ENCODE results near the gene SRRT. TPM values are rescaled to one million over a fixed set of nuclear protein-coding genes. Genes with fewer than 3 reads are reported as not detected.

The SRRT gene
- total RNA-seq, 2 donors from 2014 or later: 105 to 182 TPM

DNA sequence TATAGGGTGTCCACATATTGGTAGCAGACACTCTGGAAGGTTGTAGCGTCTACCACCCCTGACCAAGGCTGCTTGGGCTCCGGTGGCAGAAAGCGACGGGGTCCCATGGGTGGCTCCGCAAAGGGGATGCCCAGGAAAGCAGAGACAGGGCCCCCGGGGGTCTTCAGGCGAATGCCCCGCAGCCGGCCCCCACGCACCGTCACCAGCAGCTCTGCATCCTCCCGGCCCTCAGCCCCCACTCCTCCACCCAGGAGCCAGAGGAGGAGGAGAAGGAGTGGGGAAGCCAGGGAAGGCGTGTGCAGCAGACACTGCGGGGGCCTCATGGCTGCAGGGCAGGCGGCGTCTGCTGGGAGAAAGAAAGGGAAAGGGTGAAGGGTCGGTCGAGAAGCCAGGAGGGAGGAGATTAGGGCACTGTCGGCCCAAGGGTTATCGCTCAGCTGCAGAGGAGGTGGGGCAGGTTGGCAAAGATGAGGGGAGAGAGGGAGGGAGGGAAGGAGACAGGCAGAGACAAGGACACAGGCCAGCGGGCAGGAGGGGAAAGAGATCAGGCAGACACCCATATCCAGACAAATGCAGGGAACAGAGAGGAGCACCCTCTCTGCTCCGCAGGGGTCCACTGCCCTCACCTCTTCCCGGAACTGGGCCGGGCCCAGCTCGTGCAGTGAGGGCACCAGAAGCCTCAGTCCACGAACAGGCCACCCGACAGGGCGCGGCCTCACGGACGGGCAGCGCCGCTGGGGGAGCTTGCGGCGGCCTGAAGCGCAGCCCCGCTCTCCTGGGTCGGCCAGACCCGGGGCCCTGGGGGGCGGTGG is 19.2 kb downstream of the SRRT start:
- H3K36me3 ChIP-seq: no peaks in the 10 kb centered on the region
- intact Hi-C loops (cut with DNase I): no loop called here
- no peak for TF ChIP-seq POLR2A (IDR thresholded peaks at IDR 0.05)
- no peak for TF ChIP-seq POLR2AphosphoS5 (IDR thresholded peaks at IDR 0.05)
- TF ChIP-seq, protein P1, sequence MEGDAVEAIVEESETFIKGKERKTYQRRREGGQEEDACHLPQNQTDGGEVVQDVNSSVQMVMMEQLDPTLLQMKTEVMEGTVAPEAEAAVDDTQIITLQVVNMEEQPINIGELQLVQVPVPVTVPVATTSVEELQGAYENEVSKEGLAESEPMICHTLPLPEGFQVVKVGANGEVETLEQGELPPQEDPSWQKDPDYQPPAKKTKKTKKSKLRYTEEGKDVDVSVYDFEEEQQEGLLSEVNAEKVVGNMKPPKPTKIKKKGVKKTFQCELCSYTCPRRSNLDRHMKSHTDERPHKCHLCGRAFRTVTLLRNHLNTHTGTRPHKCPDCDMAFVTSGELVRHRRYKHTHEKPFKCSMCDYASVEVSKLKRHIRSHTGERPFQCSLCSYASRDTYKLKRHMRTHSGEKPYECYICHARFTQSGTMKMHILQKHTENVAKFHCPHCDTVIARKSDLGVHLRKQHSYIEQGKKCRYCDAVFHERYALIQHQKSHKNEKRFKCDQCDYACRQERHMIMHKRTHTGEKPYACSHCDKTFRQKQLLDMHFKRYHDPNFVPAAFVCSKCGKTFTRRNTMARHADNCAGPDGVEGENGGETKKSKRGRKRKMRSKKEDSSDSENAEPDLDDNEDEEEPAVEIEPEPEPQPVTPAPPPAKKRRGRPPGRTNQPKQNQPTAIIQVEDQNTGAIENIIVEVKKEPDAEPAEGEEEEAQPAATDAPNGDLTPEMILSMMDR (IDR thresholded peaks at IDR 0.05): no peak
- peak overlapping the region in 1 of 2 donors; percentile 51 for H3K4me3 ChIP-seq
- H3K4me1 ChIP-seq (replicated peaks): peaks cover 18% of the 10 kb centered on the region
- H3K27me3 ChIP-seq (replicated peaks; ENCODE audit: insufficient read depth): no peaks in the 10 kb centered on the region
- no peaks in the 10 kb centered on the region for H3K9me3 ChIP-seq
- WGBS: 45% methylated on average over 39 of the region's 40 CpGs
- DNase-seq (ENCODE audit: low spot score): no peak
- H3K27ac ChIP-seq: peak overlapping the region in 1 of 2 donors; percentile 56

DNA sequence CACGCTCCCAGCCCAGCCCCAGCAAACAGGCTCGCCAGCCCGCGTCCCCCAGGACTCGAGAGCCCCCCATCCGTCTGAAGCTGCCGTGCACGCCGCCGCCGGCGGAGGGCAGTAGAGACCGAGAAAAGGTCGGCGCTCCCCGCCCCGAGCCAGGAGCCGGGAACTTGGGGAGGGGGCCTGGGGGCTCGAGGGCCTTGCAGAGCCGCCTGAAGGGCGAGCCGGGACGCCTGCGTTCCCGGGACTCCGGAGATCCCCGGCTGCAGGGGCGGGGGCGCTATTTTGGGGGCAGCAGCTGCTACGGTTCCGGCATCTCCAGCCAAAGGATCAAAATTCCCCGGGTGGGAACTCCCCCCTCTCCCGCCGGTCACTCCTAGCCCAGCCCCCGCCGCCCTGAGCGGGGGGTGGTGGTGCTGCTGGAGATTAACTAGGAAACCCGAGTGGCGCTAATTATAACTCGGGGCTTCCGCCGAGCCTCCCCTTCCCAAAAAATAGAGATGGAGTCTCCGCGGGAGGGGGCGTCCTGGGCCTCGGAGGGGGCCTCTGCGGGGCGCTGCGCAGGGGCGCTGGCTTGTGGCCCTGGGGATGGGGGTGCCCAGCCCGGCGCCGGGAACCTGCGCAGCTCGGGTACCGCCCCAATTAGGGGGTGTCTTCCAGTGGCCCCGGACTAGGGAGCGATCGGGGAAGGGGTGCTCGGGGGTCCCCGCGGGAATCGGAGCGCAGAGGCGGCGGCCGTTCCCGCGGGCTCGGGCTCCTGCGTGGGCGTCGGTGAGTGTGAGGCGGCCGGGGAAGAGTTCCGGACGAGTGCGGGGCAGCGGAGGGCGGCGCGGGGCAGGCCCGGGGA is 20.2 kb downstream of the SRRT start:
- WGBS: under 1% methylated on average over 71 of the region's 83 CpGs
- Histone ChIP-seq H3K27me3 (replicated peaks; ENCODE audit: insufficient read depth) (no peaks in the 10 kb centered on the region), H3K36me3 (no peaks in the 10 kb centered on the region), H3K9me3 (no peaks in the 10 kb centered on the region), H3K4me3 (peak overlapping the region; percentile 31 to 51), H3K4me1 (replicated peaks) (peaks cover 17% of the 10 kb centered on the region), H3K27ac (peak overlapping the region; percentile 7 to 56)
- TF ChIP-seq, protein P1 (IDR thresholded peaks at IDR 0.05): peak; percentile 66 to 95 (median 84)
- TF ChIP-seq POLR2AphosphoS5 (IDR thresholded peaks at IDR 0.05): no peak
- DNase-seq (ENCODE audit: low spot score): peak; percentile 41
- intact Hi-C loops (cut with DNase I): no loop called here

DNA sequence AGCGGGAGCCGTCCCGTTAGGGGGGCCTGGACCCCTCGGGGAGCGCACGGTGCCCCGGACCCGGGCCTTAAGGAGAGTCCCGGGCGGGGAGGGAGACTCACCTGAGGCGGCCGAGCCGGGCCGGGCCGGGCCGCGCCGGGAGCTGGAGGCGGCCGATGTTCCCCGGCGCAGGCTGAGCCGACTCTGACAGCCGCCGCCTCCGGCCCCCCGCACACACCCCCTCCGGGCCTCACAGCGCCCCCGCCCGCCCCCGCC is 20.7 kb downstream of the SRRT start, which contains the start of gene ACHE:
Gene ACHE, minus strand, starts transcription at position 188 of the 255 bp plus-strand sequence. CDS start 1,656 bp downstream, outside the sequence.
- Histone ChIP-seq H3K9me3 (no peaks in the 10 kb centered on the region), H3K27me3 (replicated peaks; ENCODE audit: insufficient read depth) (no peaks in the 10 kb centered on the region), H3K36me3 (no peaks in the 10 kb centered on the region), H3K4me1 (replicated peaks) (peaks cover 16% of the 10 kb centered on the region), H3K27ac (peak within 1 kb of the TSS; percentile 7 to 56), H3K4me3 (peak within 1 kb of the TSS; percentile 31 to 51)
- 0% methylated on average over 5 of the region's 32 CpGs for WGBS
- TF ChIP-seq, protein P1 (IDR thresholded peaks at IDR 0.05): no peak
- TF ChIP-seq POLR2A (IDR thresholded peaks at IDR 0.05): peak; percentile 37
- TF ChIP-seq POLR2AphosphoS5 (IDR thresholded peaks at IDR 0.05): no peak
- intact Hi-C loops (cut with DNase I): no loop called here
- no peak for DNase-seq (ENCODE audit: low spot score)

DNA sequence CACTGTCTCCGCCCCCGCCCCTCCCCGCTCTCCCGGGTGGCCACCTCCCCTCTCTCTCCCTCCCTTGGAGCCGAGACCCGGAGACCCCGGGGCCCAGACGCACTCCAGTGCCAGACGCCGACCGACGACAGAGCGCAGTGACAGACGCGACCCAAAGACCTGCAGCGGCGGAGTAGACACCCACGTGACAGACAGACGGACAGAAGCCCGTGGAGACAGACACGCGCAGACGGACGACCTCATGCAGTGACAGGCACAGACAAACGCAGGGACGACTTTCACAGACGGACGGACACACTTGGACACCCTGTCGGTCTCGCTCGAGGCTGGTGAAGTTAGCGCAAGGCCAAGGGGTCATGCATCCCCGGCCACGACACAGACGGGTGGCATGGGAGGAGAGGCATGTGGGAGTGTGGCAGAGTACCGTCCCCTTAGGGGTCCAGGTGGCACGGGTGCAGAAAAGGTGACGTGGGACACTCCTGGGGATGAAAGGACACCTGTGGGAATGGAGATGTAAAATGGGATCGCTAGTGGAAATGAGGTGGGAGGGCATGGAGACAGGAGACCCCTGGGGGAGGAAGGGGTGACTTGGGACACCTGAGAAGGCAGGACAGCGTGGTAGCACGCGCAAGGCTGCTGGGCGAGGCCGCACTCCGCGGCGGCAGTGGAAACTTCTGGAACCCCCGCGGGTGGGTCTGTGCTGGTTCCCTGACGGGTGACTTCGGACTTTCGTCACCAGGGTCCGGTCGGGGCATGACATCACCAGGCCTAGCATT is 21.2 kb downstream of the SRRT start:
- peak overlapping the region; percentile 31 to 51 for H3K4me3 ChIP-seq
- H3K27me3 ChIP-seq (replicated peaks; ENCODE audit: insufficient read depth): no peaks in the 10 kb centered on the region
- no peak for DNase-seq (ENCODE audit: low spot score)

More for the DNA sequence above, 21.2 kb downstream of the SRRT start:
- H3K4me1 ChIP-seq (replicated peaks): peaks cover 11% of the 10 kb centered on the region
- H3K9me3 ChIP-seq: no peaks in the 10 kb centered on the region
- H3K27ac ChIP-seq: no peak overlapping the region
- TF ChIP-seq, protein P1 (IDR thresholded peaks at IDR 0.05): no peak
- TF ChIP-seq POLR2A (IDR thresholded peaks at IDR 0.05) (peak; percentile 48), POLR2AphosphoS5 (IDR thresholded peaks at IDR 0.05) (no peak)
- no peaks in the 10 kb centered on the region for H3K36me3 ChIP-seq
- intact Hi-C loops (cut with DNase I): no loop called here
- 3% methylated on average over 52 of the region's 54 CpGs for WGBS

Measured in prostate gland (tissue), 2 donors.